AG04450 (cell line): ENCODE measurements around the gene SULT1B1. TPM values are rescaled to one million over a fixed set of nuclear protein-coding genes. Genes with fewer than 3 reads are reported as not detected.

Experiments used
- CTCF ChIA-PET: fragments of 300-600, 350-600 bp; formaldehyde crosslinking; extraction: SDS; loops from one replicate; lab custom pipeline; 2022; ENCODE audit warnings: antibody characterized with exemption, inconsistent platforms; lab: Charles Lee
- POLR2A ChIA-PET: fragments of 350-600 bp; formaldehyde crosslinking; extraction: SDS; loops from one replicate; lab custom pipeline; 2021; ENCODE audit warnings: antibody characterized with exemption, inconsistent platforms; lab: Yijun Ruan, JAX
- DNase-seq: peaks from one replicate; pipeline ENCODE4 v3.0.0-alpha.2; 2011; ENCODE audit warnings: low read depth, low spot score
- H3K27ac ChIP-seq: one replicate; pipeline ENCODE4 v1.5.1; 2012; ENCODE audit warnings: low read depth, low read length, control low read depth
- H3K27me3 ChIP-seq: one replicate; pipeline ENCODE4 v1.6.0; 2012; ENCODE audit warnings: low read length; ENCODE audit not compliant: control insufficient read depth, insufficient read depth
- H3K4me3 ChIP-seq: 2 replicates; pipeline ENCODE4 v1.5.1; 2011; ENCODE audit warnings: mild to moderate bottlenecking, low read depth, low read length, control low read depth
- H3K9me3 ChIP-seq: 2 replicates; pipeline ENCODE4 v1.5.1; 2012; ENCODE audit warnings: low read length; ENCODE audit not compliant: control insufficient read depth, insufficient read depth
- polyA plus RNA-seq: library from polyadenylated mRNA; depleted of rRNA; stranded (reverse); fragments of >200 nt; gene quantifications from 2 replicates; pipeline ENCODE4 v1.2.3, GENCODE V29; 2011
- TF ChIP-seq, protein P1 (sequence below): IDR thresholded peaks from 2 replicates; pipeline ENCODE4 v1.5.1; 2011; ENCODE audit warnings: low read depth, low read length, control low read depth, inconsistent platforms

Gene SULT1B1
- polyA plus RNA-seq, 1 experiment = not detected

DNA sequence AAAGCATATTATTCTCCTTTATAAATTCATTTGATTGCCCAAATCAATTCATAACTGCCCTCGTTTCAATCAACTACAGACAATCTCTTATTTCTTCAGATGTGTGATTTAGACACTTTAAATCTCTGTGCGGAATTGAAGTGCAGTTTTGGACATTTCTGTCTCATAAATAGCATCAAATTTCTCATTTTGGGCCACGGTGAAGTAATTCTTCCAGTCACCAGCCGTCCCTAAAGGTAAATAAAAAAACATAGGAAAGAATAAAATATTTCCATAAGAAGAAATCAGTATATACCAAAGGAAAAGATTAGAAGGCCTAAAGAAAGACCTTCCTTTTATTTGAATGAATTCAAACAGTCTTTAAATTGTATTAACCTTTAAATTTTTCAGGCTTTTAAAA is 33.4 kb downstream of the SULT1B1 start:
- ChIA-PET POLR2A (no interaction called here), CTCF (no interaction called here)
- H3K27ac ChIP-seq = no peak overlapping the region
- H3K9me3 ChIP-seq = no peaks in the 10 kb centered on the region
- TF ChIP-seq, protein P1, sequence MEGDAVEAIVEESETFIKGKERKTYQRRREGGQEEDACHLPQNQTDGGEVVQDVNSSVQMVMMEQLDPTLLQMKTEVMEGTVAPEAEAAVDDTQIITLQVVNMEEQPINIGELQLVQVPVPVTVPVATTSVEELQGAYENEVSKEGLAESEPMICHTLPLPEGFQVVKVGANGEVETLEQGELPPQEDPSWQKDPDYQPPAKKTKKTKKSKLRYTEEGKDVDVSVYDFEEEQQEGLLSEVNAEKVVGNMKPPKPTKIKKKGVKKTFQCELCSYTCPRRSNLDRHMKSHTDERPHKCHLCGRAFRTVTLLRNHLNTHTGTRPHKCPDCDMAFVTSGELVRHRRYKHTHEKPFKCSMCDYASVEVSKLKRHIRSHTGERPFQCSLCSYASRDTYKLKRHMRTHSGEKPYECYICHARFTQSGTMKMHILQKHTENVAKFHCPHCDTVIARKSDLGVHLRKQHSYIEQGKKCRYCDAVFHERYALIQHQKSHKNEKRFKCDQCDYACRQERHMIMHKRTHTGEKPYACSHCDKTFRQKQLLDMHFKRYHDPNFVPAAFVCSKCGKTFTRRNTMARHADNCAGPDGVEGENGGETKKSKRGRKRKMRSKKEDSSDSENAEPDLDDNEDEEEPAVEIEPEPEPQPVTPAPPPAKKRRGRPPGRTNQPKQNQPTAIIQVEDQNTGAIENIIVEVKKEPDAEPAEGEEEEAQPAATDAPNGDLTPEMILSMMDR = no peak
- H3K27me3 ChIP-seq = no peaks in the 10 kb centered on the region
- no peak for DNase-seq
- H3K4me3 ChIP-seq = no peak overlapping the region

DNA sequence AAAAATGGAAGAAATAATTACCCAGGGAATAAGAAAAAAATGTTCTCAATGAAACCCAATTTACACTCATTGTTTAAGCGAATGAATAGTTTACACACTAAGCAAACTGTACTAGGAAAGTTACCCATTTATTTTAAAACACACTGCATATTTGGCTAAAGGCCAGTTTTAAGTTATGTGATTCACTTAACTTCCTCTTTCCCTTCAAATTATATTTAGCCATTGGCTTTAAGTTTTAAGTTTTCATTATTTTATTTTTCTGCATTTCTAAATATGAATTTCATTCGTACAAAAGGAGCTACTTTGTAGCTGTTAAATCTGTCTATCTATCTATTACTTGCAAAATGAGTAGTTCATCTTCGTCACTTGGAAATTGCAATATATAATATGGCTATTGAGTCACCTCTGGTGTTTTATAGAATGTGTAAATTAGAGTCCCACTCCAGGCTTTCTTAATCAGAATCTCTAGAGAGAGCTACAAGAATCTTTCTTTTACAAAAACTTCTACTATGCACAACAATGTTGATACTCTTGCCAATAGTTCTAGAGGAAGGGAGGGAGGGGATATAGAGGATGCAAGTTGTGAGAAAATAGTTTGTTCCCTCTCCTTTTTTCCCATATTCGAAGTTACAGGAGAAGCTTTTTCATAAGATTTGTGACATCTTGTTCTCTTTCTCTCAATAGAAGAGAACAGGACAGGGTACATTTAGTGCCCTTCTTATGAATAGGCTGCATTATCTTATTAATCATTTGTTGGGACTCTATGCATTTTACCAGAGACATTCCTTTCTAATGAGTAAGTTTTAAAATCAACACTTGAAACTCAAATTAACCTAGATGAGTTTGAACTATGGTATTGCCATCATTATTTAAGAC is 41.8 kb downstream of the SULT1B1 start:
- Histone ChIP-seq H3K27me3 (no peaks in the 10 kb centered on the region), H3K27ac (no peak overlapping the region), H3K4me3 (no peak overlapping the region), H3K9me3 (no peaks in the 10 kb centered on the region)
- POLR2A ChIA-PET = no interaction called here
- CTCF ChIA-PET = no interaction called here
- no peak for DNase-seq
- TF ChIP-seq, protein P1 = no peak

DNA sequence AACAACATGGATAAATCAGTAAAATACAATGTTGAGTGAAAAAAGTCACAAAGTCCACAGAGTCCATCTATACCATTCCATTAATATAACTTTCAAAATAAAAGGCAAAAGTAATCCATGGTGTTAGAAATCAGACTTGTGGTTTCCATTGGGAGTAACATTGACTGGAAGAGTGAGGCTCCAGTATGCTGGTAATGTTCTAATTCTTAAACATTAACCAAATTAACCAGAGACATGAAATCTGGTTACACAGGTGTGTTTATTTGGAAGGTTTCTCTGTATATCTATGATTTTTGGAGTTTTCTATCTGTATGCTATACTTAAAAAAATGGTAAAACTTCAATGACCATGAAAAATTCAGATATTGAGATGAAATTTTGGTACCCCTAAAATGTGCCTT is 42.6 kb downstream of the SULT1B1 start:
- Histone ChIP-seq H3K27me3 (no peaks in the 10 kb centered on the region), H3K27ac (no peak overlapping the region), H3K4me3 (no peak overlapping the region), H3K9me3 (no peaks in the 10 kb centered on the region)
- ChIA-PET POLR2A (no interaction called here), CTCF (no interaction called here)
- DNase-seq = no peak
- TF ChIP-seq, protein P1 = no peak

DNA sequence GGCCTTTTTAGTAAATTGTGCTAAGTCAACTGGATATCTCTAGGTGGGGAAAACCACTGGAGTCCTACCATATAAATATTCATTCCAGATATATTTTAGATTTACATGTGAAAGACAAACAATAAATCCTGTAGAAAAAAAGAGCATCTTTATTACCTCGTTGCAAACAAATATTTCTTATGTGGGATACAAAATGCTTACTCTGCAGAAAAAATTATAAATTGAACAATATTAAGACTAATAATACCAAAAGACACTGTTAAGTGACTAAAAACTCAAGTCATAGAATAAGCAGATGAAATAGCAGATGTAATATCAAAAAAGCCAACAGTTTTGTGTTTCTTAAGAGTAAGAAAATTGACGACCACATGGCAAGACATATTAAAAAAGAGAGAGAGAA is 43.8 kb downstream of the SULT1B1 start:
- DNase-seq = no peak
- H3K27ac ChIP-seq = no peak overlapping the region
- TF ChIP-seq, protein P1 = no peak
- ChIA-PET POLR2A (no interaction called here), CTCF (no interaction called here)
- H3K4me3 ChIP-seq = no peak overlapping the region
- H3K27me3 ChIP-seq = no peaks in the 10 kb centered on the region
- no peaks in the 10 kb centered on the region for H3K9me3 ChIP-seq

DNA sequence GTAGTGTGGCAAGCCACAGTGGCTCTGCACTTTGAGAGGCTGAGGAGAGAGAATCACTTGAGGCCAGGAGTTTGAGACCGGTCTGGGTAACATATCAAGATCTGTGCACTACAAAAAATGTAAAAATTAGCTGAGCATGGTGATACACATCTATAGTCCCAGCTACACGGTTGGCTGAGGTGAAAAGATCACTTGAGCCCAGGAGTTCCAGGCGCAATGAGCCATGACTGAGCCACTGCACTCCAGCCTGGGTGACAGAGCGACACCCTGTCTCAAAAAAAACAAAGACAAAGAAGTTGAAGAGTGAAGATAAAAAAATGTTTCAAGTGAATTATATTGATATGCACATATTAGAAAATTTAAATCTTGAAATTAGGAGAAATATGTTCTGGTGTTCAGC is 46.3 kb downstream of the SULT1B1 start:
- TF ChIP-seq, protein P1 = no peak
- no peaks in the 10 kb centered on the region for H3K27me3 ChIP-seq
- H3K27ac ChIP-seq = no peak overlapping the region
- no peaks in the 10 kb centered on the region for H3K9me3 ChIP-seq
- H3K4me3 ChIP-seq = no peak overlapping the region
- ChIA-PET POLR2A (no interaction called here), CTCF (no interaction called here)
- no peak for DNase-seq
